HG02970 (cell line): Measurements from ENCODE around the gene CFAP73.
"Not testable (repeated sequence)": the region's sequence is repeated elsewhere in the genome, so short reads cannot be mapped to it uniquely, and the experiment has no call there.

Experiments used
- ATAC-seq: cut with Tn5 transposase; IDR thresholded peaks from one replicate; pipeline ENCODE4 v1.9.1; 2021; ENCODE audit warnings: mild to moderate bottlenecking, moderate library complexity, moderate number of reproducible peaks; ENCODE audit not compliant: unreplicated experiment, low FRiP score

The CFAP73 gene

DNA sequence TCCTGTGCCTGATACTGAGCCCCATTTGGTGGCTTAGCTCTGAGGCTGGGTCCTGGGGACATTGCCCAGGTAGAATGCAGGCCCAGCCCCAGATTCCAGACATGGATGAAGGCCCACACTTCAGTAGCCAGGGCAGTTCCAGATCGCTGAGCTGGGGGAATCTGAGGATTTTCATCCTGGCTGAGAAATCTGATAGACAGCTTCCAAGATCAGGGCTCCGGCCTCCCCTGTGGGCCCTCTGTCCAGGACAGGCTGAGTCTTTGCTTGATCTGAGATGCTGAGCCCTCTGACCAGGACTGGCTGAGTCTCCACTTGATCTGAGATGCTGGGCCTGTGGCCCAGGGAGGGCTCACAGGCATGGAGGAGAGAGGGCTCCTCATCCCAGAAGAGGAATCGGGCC, 10.7 kb upstream of the CFAP73 start:
- no peak for ATAC-seq

- no peak for ATAC-seq
Measured at GRCh38 chr12:113140706-113141105, 8.8 kb upstream of the CFAP73 start.

DNA sequence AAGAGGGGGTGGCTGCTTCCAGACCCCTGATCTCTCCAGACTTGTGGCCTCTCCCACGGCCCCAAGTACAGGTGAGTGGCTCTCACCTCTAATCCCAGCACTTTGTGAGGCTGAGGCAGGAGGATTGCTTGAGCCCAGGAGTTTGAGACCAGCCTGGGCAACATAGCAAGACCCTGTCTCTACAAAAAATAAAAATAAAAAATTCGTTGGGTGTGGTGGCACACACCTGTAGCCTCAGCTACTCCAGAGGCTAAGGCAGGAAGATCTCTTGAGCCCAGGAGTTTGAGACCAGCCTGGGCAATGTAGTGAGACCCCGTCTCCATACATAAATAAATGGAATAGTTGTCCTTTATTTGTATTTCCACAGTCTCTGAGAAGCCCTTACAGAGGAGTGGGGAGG, 7.8 kb upstream of the CFAP73 start:
- not testable (repeated sequence) for ATAC-seq

DNA sequence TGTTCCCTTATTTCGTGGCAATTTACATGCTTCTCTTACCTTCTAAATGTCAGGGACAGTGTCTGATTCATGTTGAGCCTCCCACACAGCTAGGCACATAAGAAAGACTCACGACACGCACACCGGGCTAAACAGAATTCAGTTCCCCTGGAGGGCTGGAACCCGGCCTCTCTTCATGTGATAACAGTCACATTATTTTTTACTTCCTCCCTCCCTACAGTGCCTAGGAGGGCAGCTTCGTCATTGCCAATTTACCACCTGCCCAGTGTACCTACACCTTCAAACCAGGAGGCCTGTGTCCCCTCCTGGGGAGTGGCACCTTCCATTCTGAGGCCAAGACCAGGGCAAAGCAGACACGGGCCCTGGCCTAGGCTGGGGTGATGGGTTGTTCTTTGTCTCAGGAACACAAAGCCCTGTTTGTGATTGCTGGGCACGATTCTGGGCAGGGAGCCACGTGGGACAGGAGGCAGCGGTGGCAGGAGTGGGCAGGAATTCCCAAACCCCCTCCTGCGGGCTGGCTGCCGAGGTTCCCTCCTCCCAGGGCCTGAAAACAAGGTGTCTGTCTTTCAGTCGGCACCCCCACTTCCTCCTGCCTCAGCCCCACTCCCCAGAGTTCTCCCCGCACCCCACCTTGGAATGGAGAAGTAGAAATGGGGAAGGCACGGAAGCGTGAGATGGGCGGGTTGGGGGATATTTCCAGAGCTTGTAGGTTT, 7.2 kb upstream of the CFAP73 start:
- no peak for ATAC-seq

DNA sequence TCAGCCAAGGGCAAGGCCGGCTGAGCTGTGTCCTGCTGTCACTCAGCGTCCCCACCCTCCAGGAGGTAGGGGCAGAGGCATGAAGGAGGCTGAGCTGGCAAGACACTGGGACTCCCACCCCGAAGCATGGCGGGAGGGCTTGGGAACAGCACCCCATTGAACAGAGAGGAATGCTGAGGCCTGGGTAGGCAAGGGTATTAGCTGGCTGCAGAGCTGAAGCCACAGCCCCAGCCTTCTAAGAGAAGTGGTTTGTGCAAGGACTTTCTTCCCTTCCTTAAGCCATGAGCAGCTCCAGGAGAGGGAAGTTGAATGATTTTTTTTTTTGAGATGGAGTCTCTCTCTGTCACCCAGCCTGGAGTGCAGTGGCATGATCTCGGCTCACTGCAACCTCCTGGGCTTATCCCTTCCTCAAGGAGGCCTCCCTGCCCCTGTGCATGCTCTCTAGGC, 6.6 kb upstream of the CFAP73 start:
- no peak for ATAC-seq

DNA sequence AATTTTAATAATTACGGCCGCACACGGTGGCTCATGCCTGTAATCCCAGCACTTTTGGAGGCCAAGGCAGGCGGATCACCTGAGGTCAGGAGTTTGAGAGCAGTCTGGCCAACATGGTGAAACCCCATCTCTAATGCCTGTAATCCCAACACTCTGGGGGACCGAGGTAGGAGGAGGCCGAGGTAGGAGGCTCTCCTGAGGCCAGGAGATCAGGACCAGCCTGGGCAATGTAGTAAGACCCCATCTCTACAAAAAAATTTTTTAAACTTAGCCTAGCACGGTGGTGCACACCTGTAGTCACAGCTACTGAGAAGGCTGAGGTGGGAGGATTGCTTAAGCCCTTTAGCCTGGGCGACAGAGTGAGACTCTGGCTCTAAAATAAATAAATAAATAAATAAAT, 5.6 kb upstream of the CFAP73 start:
- ATAC-seq: no peak

GRCh38 chr12:113144806-113145205, 4.7 kb upstream of the CFAP73 start:
- no peak for ATAC-seq

DNA sequence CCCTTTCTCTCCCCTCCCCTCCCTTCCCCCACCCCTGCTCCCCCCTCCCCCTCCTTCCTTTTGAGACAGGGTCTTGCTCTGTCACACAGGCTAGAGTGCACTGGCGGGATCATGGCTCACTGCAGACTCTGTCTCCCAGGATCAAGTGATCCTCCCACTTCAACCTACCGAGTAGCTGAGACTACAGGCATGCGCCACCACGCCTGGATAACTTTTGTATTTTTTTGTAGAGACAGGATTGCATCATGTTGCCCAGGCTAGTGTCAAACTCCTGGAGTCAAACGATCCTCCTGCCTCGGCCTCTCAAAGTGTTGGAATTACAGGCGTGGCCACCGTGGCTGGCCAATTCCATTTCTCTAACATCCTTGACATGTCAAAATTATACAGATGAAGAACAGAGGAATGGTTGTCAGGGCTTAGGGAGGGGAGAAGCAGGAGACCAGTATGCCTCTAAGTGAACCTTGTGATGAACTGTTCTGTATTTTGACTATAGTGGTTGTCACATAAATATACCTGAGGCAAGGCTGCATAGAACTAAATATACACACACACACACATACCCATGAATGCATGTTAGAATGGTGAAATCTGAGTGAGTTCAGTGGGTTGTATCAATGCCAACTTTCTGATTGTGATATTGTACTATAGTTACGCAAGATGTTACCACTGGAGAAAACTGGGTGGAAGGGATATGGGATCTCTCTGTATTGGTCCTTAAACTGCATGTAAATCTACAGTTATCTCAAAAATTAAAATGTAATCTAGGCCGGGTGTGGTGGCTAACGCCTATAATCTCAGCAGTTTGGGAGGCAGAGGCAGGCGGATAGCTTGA, 3.6 kb upstream of the CFAP73 start:
- no peak for ATAC-seq

DNA sequence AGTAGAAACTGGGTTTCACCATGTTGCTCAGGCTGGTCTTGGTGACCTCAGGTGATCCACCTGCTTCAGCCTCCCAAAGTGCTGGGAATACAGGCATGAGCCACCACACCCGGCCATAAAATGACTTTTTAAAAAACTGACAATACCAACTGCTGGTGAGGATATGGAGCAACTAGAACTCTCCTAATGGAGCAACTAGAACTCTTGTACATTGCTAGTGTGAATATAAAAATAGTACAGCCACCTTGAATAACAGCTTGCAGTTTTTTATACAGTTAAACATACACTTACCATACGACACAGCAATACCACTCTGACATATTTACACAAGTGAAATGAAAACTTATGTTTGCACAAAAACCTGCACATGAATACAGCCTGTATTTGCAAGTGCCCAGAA, 2.5 kb upstream of the CFAP73 start:
- no peak for ATAC-seq

DNA sequence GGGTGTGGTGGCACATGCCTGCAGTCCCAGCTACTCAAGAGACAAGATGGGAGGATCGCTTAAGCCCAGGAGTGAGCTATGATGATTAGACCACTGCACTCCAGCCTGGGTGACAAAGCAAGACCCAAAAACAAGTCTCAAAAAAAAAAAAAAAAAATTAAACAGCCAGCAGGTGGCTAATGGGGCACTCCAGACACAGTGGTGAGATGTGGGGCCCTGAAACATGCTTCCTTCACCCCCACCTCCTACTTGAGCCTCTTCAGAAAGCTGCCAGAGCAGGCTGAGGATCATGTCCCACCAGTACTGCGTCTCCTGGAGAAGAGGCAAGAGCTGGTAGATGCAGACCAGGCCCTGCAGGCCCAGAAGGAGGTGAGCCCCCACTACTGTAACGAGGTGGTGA, 2.1 kb downstream of the CFAP73 start:
- no peak for ATAC-seq

DNA sequence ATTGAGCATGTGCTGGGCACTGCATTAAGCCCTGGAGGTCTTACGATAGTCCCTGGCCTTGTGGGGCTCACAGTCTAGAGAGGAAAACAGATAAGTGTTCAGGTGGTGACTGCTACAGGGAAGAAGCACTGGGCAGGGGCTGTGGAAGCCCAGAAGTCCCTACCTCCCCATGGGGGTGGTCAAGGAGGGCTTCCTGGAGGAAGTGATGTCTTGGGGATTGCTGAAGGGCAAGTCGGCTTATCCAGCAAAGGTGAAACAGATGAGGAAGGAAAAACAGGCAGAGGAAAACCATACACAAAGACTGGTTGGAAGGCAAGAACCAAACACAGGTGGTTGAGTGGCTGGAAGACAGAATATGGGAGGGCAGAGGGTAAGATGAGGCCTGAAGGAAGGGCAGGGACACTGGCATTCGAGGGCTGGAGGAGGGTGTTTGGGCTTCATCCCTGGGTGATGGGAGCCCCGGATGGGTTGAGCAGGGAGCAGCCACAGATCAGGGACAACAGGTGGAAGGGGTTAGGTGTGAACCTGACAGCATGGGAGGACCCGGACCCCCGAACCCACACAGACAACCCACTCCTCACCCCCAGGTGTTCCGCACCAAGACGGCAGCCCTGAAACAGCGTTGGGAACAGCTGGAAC, 2.8 kb downstream of the CFAP73 start:
- no peak for ATAC-seq

DNA sequence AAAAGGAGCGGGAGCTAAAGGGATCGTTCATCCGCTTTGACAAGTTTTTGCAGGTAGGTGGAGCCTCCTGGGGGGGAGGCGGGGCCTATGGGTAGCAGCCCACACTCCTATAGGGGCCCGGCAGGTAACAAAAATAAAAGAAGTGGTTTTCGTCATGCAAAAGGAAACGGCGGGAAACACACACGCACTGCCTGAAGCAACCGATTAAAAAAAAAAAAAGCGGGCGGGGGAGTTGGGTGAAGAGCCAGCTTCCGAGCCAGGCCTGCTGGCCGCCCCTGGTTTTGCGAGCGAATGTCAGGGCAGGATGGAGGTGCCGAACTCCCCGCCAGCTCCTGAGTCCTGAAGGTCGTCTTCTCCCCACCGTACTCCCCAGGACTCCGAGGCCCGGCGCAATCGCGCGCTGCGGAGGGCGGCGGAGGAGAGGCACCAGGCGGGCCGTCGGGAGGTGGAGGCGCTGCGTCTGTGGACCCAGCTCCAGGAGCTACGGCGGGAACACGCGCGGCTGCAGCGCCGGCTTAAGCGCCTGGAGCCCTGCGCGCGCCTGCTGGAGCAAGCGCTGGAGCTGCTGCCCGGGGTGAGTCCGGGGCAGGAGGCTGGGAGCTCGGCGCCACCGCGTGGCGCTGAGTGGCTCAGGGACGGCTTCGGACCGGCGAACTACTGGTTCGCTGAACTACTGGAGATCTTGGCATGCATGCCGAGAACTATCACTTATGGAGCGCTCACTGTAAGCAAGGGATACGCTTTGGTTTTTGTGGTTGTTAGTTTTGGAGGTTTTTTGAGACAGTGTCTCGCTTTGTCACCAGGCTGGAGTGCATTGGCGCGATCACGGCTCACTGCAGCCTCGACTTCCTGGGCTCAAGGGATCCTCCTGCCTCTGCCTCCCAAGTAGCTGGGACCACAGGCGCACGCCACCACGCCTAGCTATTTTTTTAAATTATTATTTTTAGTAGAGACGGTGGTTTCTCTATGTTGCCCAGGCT, 3.6 kb downstream of the CFAP73 start:
- ATAC-seq: peak; percentile 66

DNA sequence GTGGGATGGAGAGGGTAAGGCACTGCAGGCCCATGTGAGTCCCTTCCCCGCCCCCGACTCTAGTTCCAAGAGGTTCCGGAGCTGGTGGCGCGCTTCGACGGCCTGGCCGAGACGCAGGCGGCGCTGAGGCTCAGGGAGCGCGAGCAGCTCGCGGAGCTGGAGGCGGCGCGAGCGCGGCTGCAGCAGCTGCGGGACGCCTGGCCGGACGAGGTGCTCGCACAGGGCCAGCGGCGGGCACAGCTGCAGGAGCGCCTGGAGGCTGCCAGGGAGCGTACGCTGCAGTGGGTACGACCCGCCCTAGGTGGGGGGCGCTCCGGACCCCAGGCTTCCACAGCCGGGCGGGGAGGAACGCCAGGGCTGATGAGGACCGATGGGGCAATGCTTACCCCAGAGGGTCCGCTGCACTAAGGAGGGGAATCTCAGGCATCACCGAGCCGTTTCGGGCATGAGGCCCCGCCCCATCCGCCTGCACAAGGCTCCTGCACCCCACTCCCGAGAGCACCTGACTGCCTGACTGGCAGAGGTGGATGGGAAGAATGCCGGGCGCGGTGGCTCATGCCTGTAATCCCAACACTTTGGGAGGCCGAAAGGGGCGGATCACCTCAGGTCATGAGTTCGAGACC, 4.9 kb downstream of the CFAP73 start:
- no peak for ATAC-seq

- no peak for ATAC-seq
Measured at GRCh38 chr12:113155060-113155459, 5.5 kb downstream of the CFAP73 start.

DNA sequence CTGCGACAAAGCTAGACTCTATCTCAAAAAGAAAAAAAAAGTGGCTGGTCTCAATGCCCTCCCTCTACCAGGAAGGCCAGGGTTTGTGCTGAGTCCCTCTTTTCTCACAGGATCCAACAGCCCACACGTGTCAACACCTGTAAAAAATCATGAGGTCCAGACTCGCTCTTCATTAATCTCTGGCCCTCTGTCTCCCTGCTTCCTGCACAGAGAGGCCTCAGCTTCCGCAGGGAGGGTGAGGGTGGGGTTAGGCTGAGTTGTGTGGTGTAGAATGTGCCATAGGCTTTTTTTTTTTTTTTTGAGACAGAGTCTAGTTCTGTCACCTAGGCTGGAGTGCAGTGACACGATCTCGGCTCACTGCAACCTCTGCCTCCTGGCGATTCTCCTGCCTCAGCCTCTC, 6.1 kb downstream of the CFAP73 start:
- no peak for ATAC-seq

DNA sequence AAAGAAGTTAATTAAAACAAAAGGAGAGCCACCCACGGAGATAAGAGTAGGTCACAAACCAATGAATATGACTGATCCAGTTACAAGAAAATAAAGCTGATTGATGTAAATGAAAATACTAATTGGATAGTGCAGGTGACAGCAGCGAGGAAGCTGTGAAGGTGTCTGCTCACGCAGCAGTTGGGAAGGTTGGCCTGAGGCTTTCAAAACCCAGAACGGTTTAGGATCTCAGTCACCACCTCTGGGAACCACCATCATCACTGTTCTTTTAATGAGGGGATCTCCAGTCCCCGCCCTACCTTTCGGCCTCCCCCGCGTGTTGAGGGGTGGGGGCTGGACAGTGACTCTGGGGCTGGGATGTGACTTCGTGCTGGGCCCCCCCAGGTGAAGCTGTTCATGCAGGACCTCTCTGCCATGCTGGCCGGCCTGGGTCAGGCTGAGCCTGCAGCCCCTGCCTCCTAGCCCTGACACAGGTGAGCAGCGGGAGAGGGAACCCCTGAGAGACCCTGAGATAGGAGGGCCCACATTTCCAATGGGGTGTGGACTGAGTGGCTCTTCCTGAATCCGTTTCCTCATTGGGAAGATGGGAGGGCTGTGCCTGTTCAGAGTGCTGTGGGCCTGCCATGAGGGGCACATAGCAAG, 7.8 kb downstream of the CFAP73 start:
- ATAC-seq: no peak

- ATAC-seq: no peak
Measured at GRCh38 chr12:113158439-113159203, 9.1 kb downstream of the CFAP73 start.

- ATAC-seq: no peak
Measured at GRCh38 chr12:113159937-113160336, 10.4 kb downstream of the CFAP73 start.
